HG03095 (cell line): ENCODE data around the gene MT3.

Source experiments
- ATAC-seq: cut with Tn5 transposase; IDR thresholded peaks from one replicate; pipeline ENCODE4 v1.9.1; 2021; ENCODE audit warnings: moderate library complexity; ENCODE audit not compliant: unreplicated experiment

The MT3 gene

GRCh38 chr16:56628486-56629350 lies 39.4 kb downstream of the MT3 start:
- no peak for ATAC-seq

DNA sequence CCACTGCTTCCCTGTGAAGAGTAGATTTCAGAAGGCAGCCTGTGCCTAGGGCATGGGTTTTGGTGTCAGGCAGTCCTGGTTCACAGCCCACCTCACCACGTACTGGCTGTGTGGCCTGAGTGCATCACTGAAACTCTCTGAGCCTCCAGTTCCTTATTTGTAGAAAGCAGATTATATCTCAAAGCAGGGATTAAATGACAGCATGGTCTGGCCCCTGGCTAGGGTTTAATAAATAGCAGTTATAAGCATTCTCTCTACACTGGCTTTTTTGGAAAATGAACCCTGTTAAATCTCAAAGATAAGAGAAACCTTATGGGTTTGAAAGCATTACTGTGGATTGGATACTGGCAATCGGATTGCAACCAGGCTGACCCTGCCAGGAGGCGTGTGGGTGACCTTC lies 40.2 kb downstream of the MT3 start:
- ATAC-seq: no peak

DNA sequence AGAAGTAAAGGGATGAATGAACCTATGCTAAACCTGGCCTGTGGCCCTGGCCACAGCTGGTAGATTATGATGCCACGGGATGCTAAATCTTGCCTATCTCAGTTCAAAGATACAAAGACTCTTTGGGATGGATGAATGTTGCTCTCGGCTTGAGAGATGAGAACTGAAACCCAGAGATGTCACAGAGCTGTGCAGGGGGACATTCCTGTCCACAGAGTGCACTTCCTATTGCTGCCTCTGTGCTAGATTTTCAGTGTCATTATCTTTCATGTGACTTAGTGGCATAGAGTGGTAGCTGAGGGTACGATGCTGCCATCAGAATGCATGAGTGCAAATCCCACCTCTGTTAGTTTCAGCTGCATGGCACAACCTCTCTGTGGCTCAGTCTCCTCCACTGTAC lies 40.8 kb downstream of the MT3 start:
- peak; percentile 92 for ATAC-seq

DNA sequence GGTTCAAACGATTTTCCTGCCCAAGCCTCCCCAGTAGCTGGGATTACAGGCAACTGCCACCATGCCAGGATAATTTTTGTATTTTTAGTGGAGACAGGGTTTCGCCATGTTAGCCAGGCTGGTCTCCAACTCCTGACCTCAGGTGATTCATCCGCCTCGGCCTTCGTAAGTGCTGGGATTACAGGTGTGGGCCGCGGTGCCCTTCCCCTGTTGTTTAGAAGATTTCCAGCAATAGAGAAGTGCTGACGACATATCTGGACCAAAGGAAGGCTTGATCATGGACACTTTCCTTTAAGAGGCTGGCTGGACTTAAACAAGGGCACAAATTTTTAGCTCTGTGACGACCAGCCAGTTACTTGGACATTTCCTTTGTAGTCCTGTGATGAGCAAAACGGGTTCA lies 41.9 kb downstream of the MT3 start:
- no peak for ATAC-seq

GRCh38 chr16:56631832-56632155 lies 42.5 kb downstream of the MT3 start:
- no peak for ATAC-seq

GRCh38 chr16:56632156-56632847 lies 43.0 kb downstream of the MT3 start, which contains the start of gene MT1M:
MT1M (plus strand) TSS chr16:56632659; CDS start chr16:56632732, 73 bp downstream.
- ATAC-seq: no peak

GRCh38 chr16:56632848-56633365 lies 43.6 kb downstream of the MT3 start:
- no peak for ATAC-seq

DNA sequence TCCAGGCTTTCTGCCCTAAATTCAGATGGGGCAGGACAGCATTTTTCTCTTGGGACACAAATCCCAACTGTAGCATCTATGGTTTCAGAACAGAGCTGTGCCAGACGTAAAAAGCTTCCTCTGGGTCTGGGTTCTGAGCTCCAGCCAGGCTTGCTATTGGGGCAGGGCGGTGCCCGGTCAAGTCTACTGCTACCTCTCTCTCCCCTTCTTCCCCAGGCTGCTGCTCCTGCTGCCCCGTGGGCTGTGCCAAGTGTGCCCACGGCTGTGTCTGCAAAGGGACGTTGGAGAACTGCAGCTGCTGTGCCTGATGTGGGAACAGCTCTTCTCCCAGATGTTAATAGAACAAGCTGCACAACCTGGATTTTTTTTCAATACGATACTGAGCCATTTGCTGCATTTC lies 44.2 kb downstream of the MT3 start:
- ATAC-seq: no peak

- no peak for ATAC-seq
These were observed 45.5 kb downstream of the MT3 start for GRCh38 chr16:56634715-56635440.

- no peak for ATAC-seq
These were observed 46.2 kb downstream of the MT3 start for GRCh38 chr16:56635441-56635967.

DNA sequence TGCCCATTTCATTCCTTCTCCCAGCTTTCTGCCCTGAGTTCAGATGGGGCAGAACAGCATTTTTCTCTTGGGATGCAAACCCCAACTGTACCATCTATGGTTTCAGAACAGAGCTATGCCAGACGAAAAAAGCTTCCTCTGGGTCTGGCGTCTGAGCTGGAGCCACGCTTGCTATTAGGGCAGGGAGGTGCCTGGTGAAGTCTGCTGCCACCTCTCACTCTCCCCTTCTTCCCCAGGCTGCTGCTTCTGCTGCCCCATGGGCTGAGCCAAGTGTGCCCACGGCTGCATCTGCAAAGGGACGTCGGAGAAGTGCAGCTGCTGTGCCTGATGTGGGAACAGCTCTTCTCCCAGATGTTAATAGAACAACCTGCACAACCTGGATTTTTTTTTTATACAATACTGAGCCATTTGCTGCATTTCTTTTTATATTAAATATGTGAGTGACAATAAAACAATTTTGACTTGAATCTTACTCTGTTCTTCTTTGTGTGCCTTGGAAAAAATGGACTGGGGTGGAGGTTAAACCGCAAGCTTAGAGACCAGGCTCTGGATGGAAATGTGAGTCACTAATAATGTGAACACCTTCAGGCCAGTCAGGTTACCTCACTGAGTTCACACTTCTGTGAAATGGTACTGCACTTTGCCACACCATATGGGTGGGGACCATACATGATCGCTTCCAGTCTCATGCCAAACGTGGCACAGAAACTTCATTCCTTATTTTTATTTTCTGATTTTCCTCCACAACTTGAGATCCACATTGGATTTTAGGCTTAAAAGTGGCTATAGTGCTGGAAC lies 47.5 kb downstream of the MT3 start:
- no peak for ATAC-seq

- no peak for ATAC-seq
These were observed 48.8 kb downstream of the MT3 start, which contains the start of gene MT1A for GRCh38 chr16:56637814-56638750. MT1A (plus strand) TSS chr16:56638666; CDS start chr16:56638739, 73 bp downstream.

GRCh38 chr16:56639045-56639444 lies 49.7 kb downstream of the MT3 start:
- no peak for ATAC-seq

- ATAC-seq: no peak
These were observed 50.7 kb downstream of the MT3 start for GRCh38 chr16:56640076-56640475.
